ENCODE measurements around the gene MIB2.

Gene MIB2

GRCh38 chr1:1616045-1616790 is 918 bp downstream of the MIB2 start:
- peak overlapping the region; percentile 90 to 99 (median 96) for H3K9ac ChIP-seq
- no peak for TF ChIP-seq Cebpa-rat (IDR thresholded peaks at IDR 0.05)

GRCh38 chr1:1616838-1617237 is 1.5 kb downstream of the MIB2 start:
- Histone ChIP-seq H3K4me3 (peak overlapping the region; percentile 81 to 98 (median 90)), H3K9ac (peak overlapping the region; percentile 90 to 99 (median 96)), H4K20me1 (peaks cover 11 to 76% (median 58%) of the 10 kb centered on the region in 11 experiments; a peak in 18 of 22 replicates)

More at GRCh38 chr1:1616045-1616790, 918 bp downstream of the MIB2 start:
- Histone ChIP-seq H4K20me1 (peaks cover 11 to 70% (median 52%) of the 10 kb centered on the region in 11 experiments; a peak in 18 of 22 replicates), H3K4me1 (peaks cover 27 to 54% (median 38%) of the 10 kb centered on the region in 10 experiments), H3K27me3 (no peaks in the 10 kb centered on the region), H3K9me3 (replicated peaks in 1 of 11) (no peaks in the 10 kb centered on the region), H3K27ac (peak overlapping the region; percentile 91 to 99 (median 97)), H3K4me3 (peak overlapping the region; percentile 81 to 98 (median 90)), H3K4me2 (peak overlapping the region; percentile 84 to 100 (median 98)), H3K36me3 (peaks cover 0 to 28% (median 14%) of the 10 kb centered on the region in 11 experiments; a peak in 14 of 22 replicates)

GRCh38 chr1:1617516-1617915 is 2.2 kb downstream of the MIB2 start:
- peak overlapping the region; percentile 84 to 100 (median 98); a peak in 18 of 22 replicates for H3K4me2 ChIP-seq
- no peak for TF ChIP-seq Cebpa-rat (IDR thresholded peaks at IDR 0.05)
- H3K4me3 ChIP-seq: peak overlapping the region in 2 of 10 experiments; percentile 83 to 86; a peak in 1 of 20 replicates

More at GRCh38 chr1:1616838-1617237, 1.5 kb downstream of the MIB2 start:
- H3K27me3 ChIP-seq: no peaks in the 10 kb centered on the region
- H3K4me2 ChIP-seq: peak overlapping the region; percentile 84 to 100 (median 98)
- peaks cover 0 to 28% (median 14%) of the 10 kb centered on the region in 11 experiments; a peak in 14 of 22 replicates for H3K36me3 ChIP-seq
- H3K27ac ChIP-seq: 0 out of 22 replicates have a peak overlapping the region, but pooled peaks of 1 of the 11 experiments have one; percentile 96
- no peak for TF ChIP-seq Cebpa-rat (IDR thresholded peaks at IDR 0.05)
- no peaks in the 10 kb centered on the region for H3K9me3 ChIP-seq (replicated peaks in 1 of 11)
- peaks cover 27 to 47% (median 33%) of the 10 kb centered on the region in 10 experiments for H3K4me1 ChIP-seq

GRCh38 chr1:1617925-1618324 is 2.6 kb downstream of the MIB2 start:
- Histone ChIP-seq H3K4me1 (peaks cover 27 to 46% (median 32%) of the 10 kb centered on the region in 10 experiments), H3K36me3 (peaks cover 0 to 28% (median 14%) of the 10 kb centered on the region in 11 experiments; a peak in 14 of 22 replicates), H3K4me3 (no peak overlapping the region), H3K4me2 (peak overlapping the region in 5 of 11 experiments; percentile 84 to 100 (median 98); a peak in 4 of 22 replicates), H3K27me3 (no peaks in the 10 kb centered on the region), H3K9me3 (replicated peaks in 1 of 11) (no peaks in the 10 kb centered on the region), H4K20me1 (peaks cover 11 to 87% (median 67%) of the 10 kb centered on the region in 11 experiments; a peak in 19 of 22 replicates), H3K9ac (peak overlapping the region in 9 of 11 experiments; percentile 26 to 99 (median 96); a peak in 7 of 22 replicates), H3K27ac (no peak overlapping the region)
- TF ChIP-seq Cebpa-rat (IDR thresholded peaks at IDR 0.05): no peak

More at GRCh38 chr1:1617516-1617915, 2.2 kb downstream of the MIB2 start:
- Histone ChIP-seq H3K27me3 (no peaks in the 10 kb centered on the region), H3K9me3 (replicated peaks in 1 of 11) (no peaks in the 10 kb centered on the region), H3K36me3 (peaks cover 0 to 28% (median 14%) of the 10 kb centered on the region in 11 experiments; a peak in 14 of 22 replicates), H3K4me1 (peaks cover 27 to 46% (median 32%) of the 10 kb centered on the region in 10 experiments), H4K20me1 (peaks cover 11 to 83% (median 65%) of the 10 kb centered on the region in 11 experiments; a peak in 19 of 22 replicates), H3K9ac (peak overlapping the region in 9 of 11 experiments; percentile 37 to 99 (median 96); a peak in 12 of 22 replicates), H3K27ac (no peak overlapping the region)

GRCh38 chr1:1618396-1619068 is 3.2 kb downstream of the MIB2 start:
- no peak overlapping the region for H3K4me2 ChIP-seq
- no peaks in the 10 kb centered on the region for H3K27me3 ChIP-seq
- H3K4me3 ChIP-seq: no peak overlapping the region
- peaks cover 11 to 89% (median 67%) of the 10 kb centered on the region in 11 experiments; a peak in 19 of 22 replicates for H4K20me1 ChIP-seq
- peak overlapping the region in 3 of 11 experiments; percentile 26 to 99 (median 31); a peak in 2 of 22 replicates for H3K9ac ChIP-seq
- peaks cover 0 to 28% (median 14%) of the 10 kb centered on the region in 11 experiments; a peak in 14 of 22 replicates for H3K36me3 ChIP-seq
- H3K4me1 ChIP-seq: peaks cover 23 to 44% (median 28%) of the 10 kb centered on the region in 10 experiments
- TF ChIP-seq Cebpa-rat (IDR thresholded peaks at IDR 0.05): no peak
- no peaks in the 10 kb centered on the region for H3K9me3 ChIP-seq (replicated peaks in 1 of 11)
- H3K27ac ChIP-seq: no peak overlapping the region

GRCh38 chr1:1619917-1620361 is 4.6 kb downstream of the MIB2 start:
- peaks cover 12 to 30% (median 17%) of the 10 kb centered on the region in 10 experiments for H3K4me1 ChIP-seq
- H4K20me1 ChIP-seq: peaks cover under 1 to 89% (median 55%) of the 10 kb centered on the region in 11 experiments; a peak in 18 of 22 replicates
- no peak for TF ChIP-seq Cebpa-rat (IDR thresholded peaks at IDR 0.05)
- H3K9me3 ChIP-seq (replicated peaks in 1 of 11): no peaks in the 10 kb centered on the region
- no peak overlapping the region for H3K4me3 ChIP-seq
- no peak overlapping the region for H3K27ac ChIP-seq
- H3K9ac ChIP-seq: no peak overlapping the region
- H3K27me3 ChIP-seq: no peaks in the 10 kb centered on the region
- H3K4me2 ChIP-seq: no peak overlapping the region
- H3K36me3 ChIP-seq: peaks cover 0 to 28% (median 14%) of the 10 kb centered on the region in 11 experiments; a peak in 14 of 22 replicates

GRCh38 chr1:1620433-1621139 is 5.3 kb downstream of the MIB2 start:
- H3K36me3 ChIP-seq: peaks cover 0 to 28% (median 14%) of the 10 kb centered on the region in 11 experiments; a peak in 14 of 22 replicates
- no peaks in the 10 kb centered on the region for H3K9me3 ChIP-seq (replicated peaks in 1 of 11)
- no peak overlapping the region for H3K4me3 ChIP-seq
- 0 out of 22 replicates have a peak overlapping the region, but pooled peaks of 1 of the 11 experiments have one; percentile 5 for H3K4me2 ChIP-seq
- peak overlapping the region in 2 of 11 experiments; percentile 18 to 25; a peak in 3 of 22 replicates for H3K9ac ChIP-seq
- peaks cover 12 to 30% (median 17%) of the 10 kb centered on the region in 10 experiments for H3K4me1 ChIP-seq
- no peak for TF ChIP-seq Cebpa-rat (IDR thresholded peaks at IDR 0.05)
- no peak overlapping the region for H3K27ac ChIP-seq
- peaks cover 0 to 91% (median 55%) of the 10 kb centered on the region in 11 experiments; a peak in 18 of 22 replicates for H4K20me1 ChIP-seq
- no peaks in the 10 kb centered on the region for H3K27me3 ChIP-seq
